Kidney (tissue), 14 donors: Measurements from ENCODE around the gene SHISA8. TPM values are rescaled to one million over a fixed set of nuclear protein-coding genes. Genes with fewer than 3 reads are reported as not detected.

Source experiments
- DNase-seq, 5 donors: peaks; one replicate each; pipeline ENCODE4 v3.0.0-alpha.2; 2013 to 2020
- FAIRE-seq: peaks from 2 replicates; lab custom pipeline; 2012; peaks lifted over from hg19 to GRCh38; lab: Jason Lieb, UNC
- H3K27ac ChIP-seq, 2 donors: one replicate each; pipeline ENCODE4 v1.7.0; 2013; ENCODE audit warnings: low read depth in 2 of 2, low read length in 2 of 2, inconsistent platforms in 1 of 2
- H3K27me3 ChIP-seq: one replicate; pipeline ENCODE4 v1.7.1; 2013; ENCODE audit warnings: low read length, inconsistent platforms; ENCODE audit not compliant: control insufficient read depth, insufficient read depth
- H3K36me3 ChIP-seq, 3 donors: one replicate each; pipeline versions ENCODE4 v1.7.0 to v1.7.1; 2013; ENCODE audit warnings: low read length in 3 of 3, control low read depth in 1 of 3, inconsistent platforms in 1 of 3; ENCODE audit not compliant: insufficient read depth in 3 of 3, control insufficient read depth in 2 of 3
- H3K4me1 ChIP-seq, 3 donors: one replicate each; pipeline versions ENCODE4 v1.7.0 to v1.7.1; 2013; ENCODE audit warnings: low read length in 3 of 3, inconsistent platforms in 1 of 3, low read depth in 1 of 3; ENCODE audit not compliant: control insufficient read depth in 2 of 3, insufficient read depth in 2 of 3
- H3K4me3 ChIP-seq, 3 donors: one replicate each; pipeline versions ENCODE4 v1.7.0 to v1.8.1; 2013; ENCODE audit warnings: low read length in 3 of 3, control low read depth in 1 of 3, inconsistent platforms in 1 of 3
- H3K9ac ChIP-seq, 3 donors: one replicate each; pipeline versions ENCODE4 v1.7.0 to v1.7.1; 2013; ENCODE audit warnings: low read length in 3 of 3, control low read depth in 1 of 3, inconsistent platforms in 1 of 3
- H3K9me3 ChIP-seq, 3 donors: one replicate each; pipeline versions ENCODE4 v1.7.0 to v1.7.1; 2013; ENCODE audit warnings: low read length in 3 of 3, control low read depth in 1 of 3, inconsistent platforms in 1 of 3; ENCODE audit not compliant: control insufficient read depth in 2 of 3, insufficient read depth in 1 of 3
- CTCF ChIP-seq: IDR thresholded peaks from 3 replicates; pipeline ENCODE4 v1.5.1; 2012; ENCODE audit warnings: mild to moderate bottlenecking, moderate library complexity, borderline replicate concordance; ENCODE audit not compliant: insufficient read depth; ENCODE audit errors: extremely low read depth
- intact Hi-C: fragments of 100-400 bp; cut with DNase I; formaldehyde crosslinking; loops from one replicate; pipeline ENCODE4 v1.11.1; 2022
- polyA plus RNA-seq: library from polyadenylated mRNA; stranded (reverse); fragments of 350-450 nt; fragmentation: Illumina TruSeq; extraction: RNeasy Lipid Tissue Mini Kit (QIAGEN cat#74804); gene quantifications from one replicate; pipeline ENCODE4 v1.2.3, GENCODE V29; 2014; ENCODE audit warnings: low read depth, low replicate concordance; ENCODE audit not compliant: insufficient read depth
- total RNA-seq: library from RNA; stranded (reverse); fragmentation: NEBNext Ultra II Directional; extraction: Animal tissue kit (Norgen Biotek cat#: 25700); gene quantifications from one replicate; pipeline ENCODE4 v1.2.1, GENCODE V29; 2021
- donor health status: control.
- donor health status: control.
- donor health status: control.
- donor health status: control.
- donor health status: control.
- donor health status: DM: yes; HTN: yes; CAD: no.
- donor health status: Normal renal cell carcinoma (clear cell type).

Gene SHISA8
- total and polyA plus RNA-seq, 2 donors from 2014 or later: 0.35 to 0.47 TPM

DNA sequence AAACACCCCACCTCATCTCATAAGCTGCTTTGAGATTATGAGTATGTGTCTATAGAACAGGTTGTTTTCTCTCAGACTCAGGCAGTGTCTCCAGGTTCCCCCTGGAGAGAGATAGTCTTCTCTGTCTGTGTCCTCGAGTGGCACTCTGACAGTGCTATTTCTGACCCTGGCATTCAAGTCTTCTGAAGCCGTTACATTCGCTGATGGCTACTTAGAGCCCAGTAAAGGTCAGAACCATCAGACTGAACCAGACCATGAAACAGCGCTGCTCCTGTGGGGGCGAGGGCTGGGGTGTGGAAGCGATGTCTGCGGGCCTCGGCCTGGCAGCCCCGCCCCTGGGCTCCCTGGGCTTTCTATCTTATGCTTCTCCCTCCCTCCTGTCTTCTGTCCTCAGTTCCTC is 23.5 kb downstream of the SHISA8 start:
- intact Hi-C loops: no loop called here
- Histone ChIP-seq H3K27me3 (no peaks in the 10 kb centered on the region), H3K9ac (no peak overlapping the region), H3K4me1 (no peaks in the 10 kb centered on the region), H3K9me3 (no peaks in the 10 kb centered on the region), H3K27ac (no peak overlapping the region), H3K36me3 (peaks cover 3 to 30% (median 21%) of the 10 kb centered on the region in 3 donors), H3K4me3 (no peak overlapping the region)
- TF ChIP-seq CTCF: no peak
- FAIRE-seq (no peak), DNase-seq (no peak)

- Histone ChIP-seq H3K27ac (no peak overlapping the region), H3K4me3 (no peak overlapping the region), H3K9me3 (no peaks in the 10 kb centered on the region), H3K4me1 (no peaks in the 10 kb centered on the region), H3K27me3 (no peaks in the 10 kb centered on the region), H3K36me3 (peaks cover 12 to 47% (median 40%) of the 10 kb centered on the region in 3 donors), H3K9ac (no peak overlapping the region)
- intact Hi-C loops: no loop called here
- DNase-seq (no peak), FAIRE-seq (no peak)
- TF ChIP-seq CTCF: no peak
Observed at GRCh38 chr22:41888627-41889200, 26.2 kb downstream of the SHISA8 start.

GRCh38 chr22:41885516-41885915 is 29.4 kb downstream of the SHISA8 start:
- no peak overlapping the region for H3K9ac ChIP-seq
- TF ChIP-seq CTCF: no peak
- no peak for FAIRE-seq
- H3K4me3 ChIP-seq: no peak overlapping the region
- no peak for DNase-seq
- no peaks in the 10 kb centered on the region for H3K27me3 ChIP-seq
- no peak overlapping the region for H3K27ac ChIP-seq
- no peaks in the 10 kb centered on the region for H3K4me1 ChIP-seq
- H3K36me3 ChIP-seq: peaks cover 20 to 53% (median 48%) of the 10 kb centered on the region in 3 donors
- no peaks in the 10 kb centered on the region for H3K9me3 ChIP-seq
- intact Hi-C loops: no loop called here

DNA sequence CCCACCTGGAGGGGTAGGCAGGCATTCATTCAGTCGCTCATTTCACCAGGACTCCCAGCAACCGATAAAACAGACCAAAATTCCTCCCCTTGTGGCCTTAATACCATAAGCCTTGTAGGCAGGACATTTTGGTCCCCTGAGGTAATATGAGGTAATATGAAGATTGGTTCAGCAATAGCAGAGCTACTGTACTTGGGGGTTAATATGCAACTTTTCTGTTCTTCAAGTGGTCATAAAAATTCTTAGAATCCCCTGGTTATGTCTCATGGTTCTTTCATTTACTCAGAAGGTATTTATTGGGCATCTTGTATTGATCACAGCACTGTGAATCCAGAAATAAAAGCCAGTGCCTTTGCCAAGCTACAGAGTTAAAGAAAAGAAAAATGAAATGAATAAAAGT is 29.8 kb downstream of the SHISA8 start:
- no peak overlapping the region for H3K27ac ChIP-seq
- H3K27me3 ChIP-seq: no peaks in the 10 kb centered on the region
- no peak overlapping the region for H3K4me3 ChIP-seq
- no peaks in the 10 kb centered on the region for H3K4me1 ChIP-seq
- no peak for TF ChIP-seq CTCF
- H3K36me3 ChIP-seq: peaks cover 19 to 52% (median 48%) of the 10 kb centered on the region in 3 donors
- no peaks in the 10 kb centered on the region for H3K9me3 ChIP-seq
- intact Hi-C loops: no loop called here
- DNase-seq (no peak), FAIRE-seq (no peak)
- no peak overlapping the region for H3K9ac ChIP-seq
